K562 (cell line): ENCODE results near the gene TSPAN3. TPM values are rescaled to one million over a fixed set of nuclear protein-coding genes. Genes with fewer than 3 reads are reported as not detected.

Experiments used
- EGR1 ChIP-seq: fragments of 450-650 bp; conservative IDR thresholded peaks from 2 replicates; pipeline ENCODE4 v1.6.1; 2017; ENCODE audit warnings: mild to moderate bottlenecking
- EP400 ChIP-seq: fragments of 450-650 bp; IDR thresholded peaks from 2 replicates; pipeline ENCODE4 v1.6.1; 2017; ENCODE audit warnings: antibody characterized with exemption, mild to moderate bottlenecking, moderate library complexity
- FOXK1 ChIP-seq: sonication (generic); formaldehyde crosslinking; IDR thresholded peaks from 2 replicates; pipeline ENCODE4 v1.8.0; 2022; ENCODE audit warnings: missing genetic modification reagents, mild to moderate bottlenecking, borderline replicate concordance
- GATA2 ChIP-seq: sonication (generic); formaldehyde crosslinking; IDR thresholded peaks from 2 replicates; pipeline ENCODE4 v1.4.0; 2020; ENCODE audit warnings: mild to moderate bottlenecking, missing genetic modification reagents
- GMEB1 ChIP-seq: fragments of 250-450 bp; sonication (Bioruptor Pico); IDR thresholded peaks from 2 replicates; pipeline ENCODE4 v1.4.0; 2020; ENCODE audit warnings: mild to moderate bottlenecking
- L3MBTL2 ChIP-seq: fragments of 450-650 bp; IDR thresholded peaks from 2 replicates; pipeline ENCODE4 v1.6.1; 2016; ENCODE audit warnings: mild to moderate bottlenecking, moderate library complexity
- MYNN ChIP-seq, 2 experiments: sonication (generic); formaldehyde crosslinking in 1 of 2; IDR thresholded peaks; 2 replicates each; pipeline versions ENCODE4 v1.5.0 to v1.6.1; 2016 to 2020; ENCODE audit warnings: antibody characterized with exemption in 1 of 2, missing genetic modification reagents in 1 of 2
- NFE2 ChIP-seq: IDR thresholded peaks from 2 replicates; pipeline ENCODE4 v1.6.1; 2014; ENCODE audit warnings: antibody characterized with exemption, low read depth
- RBM15 ChIP-seq: fragments of 200-400 bp; formaldehyde crosslinking; IDR thresholded peaks from 2 replicates; pipeline ENCODE4 v1.6.1; 2018; ENCODE audit warnings: mild to moderate bottlenecking, low read length, moderate library complexity; ENCODE audit not compliant: insufficient read depth
- RNF219 ChIP-seq: fragments of 250-450 bp; sonication (Bioruptor Pico); IDR thresholded peaks from 2 replicates; pipeline ENCODE4 v1.5.0; 2022; ENCODE audit warnings: mild to moderate bottlenecking
- SMARCC2 ChIP-seq: fragments of 450-650 bp; IDR thresholded peaks from 2 replicates; pipeline ENCODE4 v1.6.1; 2017; ENCODE audit warnings: antibody characterized with exemption, moderate library complexity, mild to moderate bottlenecking, low read depth
- ZNF707 ChIP-seq: fragments of 250-450 bp; sonication (Bioruptor Pico); conservative IDR thresholded peaks from 2 replicates; pipeline ENCODE4 v1.8.0; 2022; ENCODE audit warnings: inconsistent platforms, mild to moderate bottlenecking, moderate library complexity
- ZNF79 ChIP-seq: fragments of 250-450 bp; sonication (Bioruptor Pico); IDR thresholded peaks from 2 replicates; pipeline ENCODE4 v1.4.0; 2020; ENCODE audit warnings: low read depth, mild to moderate bottlenecking, moderate library complexity
- polyA plus RNA-seq, 8 experiments: library from polyadenylated mRNA; depleted of rRNA in 4 of 8; stranded (reverse) in 5 of 8; unstranded in 3 of 8; fragments of >200 nt; fragmentation: Nextera tagmentation in 2 of 8; fragmentation: Illumina TruSeq in 1 of 8; extraction: Ambion mirVana in 2 of 8; extraction: Trizol in 1 of 8; gene quantifications; 2 replicates each; pipeline versions ENCODE4 v1.2.1 to v1.2.3, GENCODE V29; 2011 to 2014; ENCODE audit warnings: inconsistent platforms in 1 of 8, missing spikeins in 1 of 8
- total RNA-seq, 7 experiments: library from RNA; depleted of rRNA in 6 of 7; stranded (reverse); fragments of >200 nt in 6 of 7; fragmentation: Illumina TruSeq in 2 of 7; extraction: Trizol in 2 of 7; gene quantifications; 2 replicates each; pipeline versions ENCODE4 v1.2.1 to v1.2.3, GENCODE V29; 2011 to 2021; ENCODE audit warnings: low replicate concordance in 1 of 7
- TF ChIP-seq, protein P1 (sequence below), 3 experiments: fragments of 200-800 bp in 1 of 3; fragments of 250-450 bp in 1 of 3; fragments of 450-650 bp in 1 of 3; sonication (Bioruptor Pico) in 1 of 3; sonication (Bioruptor generic) in 1 of 3; formaldehyde crosslinking in 1 of 3; IDR thresholded peaks; 2 replicates each; pipeline versions ENCODE4 v1.6.1 to v1.8.0; 2016 to 2022; ENCODE audit warnings: mild to moderate bottlenecking in 2 of 3, missing genetic modification characterization in 2 of 3, missing compliant biosample characterization in 1 of 3, moderate library complexity in 1 of 3
- TF ChIP-seq, protein P2 (sequence below): fragments of 450-650 bp; IDR thresholded peaks from 2 replicates; pipeline ENCODE4 v1.7.1; 2018; ENCODE audit warnings: mild to moderate bottlenecking, low read depth; ENCODE audit not compliant: partially characterized antibody

Gene TSPAN3
- total and polyA plus RNA-seq, 9 of the 15 experiments (the other 6 are each of a cell fraction or from before 2014, with no cell fraction given): 14.3 to 144 (median 71.1) TPM

DNA sequence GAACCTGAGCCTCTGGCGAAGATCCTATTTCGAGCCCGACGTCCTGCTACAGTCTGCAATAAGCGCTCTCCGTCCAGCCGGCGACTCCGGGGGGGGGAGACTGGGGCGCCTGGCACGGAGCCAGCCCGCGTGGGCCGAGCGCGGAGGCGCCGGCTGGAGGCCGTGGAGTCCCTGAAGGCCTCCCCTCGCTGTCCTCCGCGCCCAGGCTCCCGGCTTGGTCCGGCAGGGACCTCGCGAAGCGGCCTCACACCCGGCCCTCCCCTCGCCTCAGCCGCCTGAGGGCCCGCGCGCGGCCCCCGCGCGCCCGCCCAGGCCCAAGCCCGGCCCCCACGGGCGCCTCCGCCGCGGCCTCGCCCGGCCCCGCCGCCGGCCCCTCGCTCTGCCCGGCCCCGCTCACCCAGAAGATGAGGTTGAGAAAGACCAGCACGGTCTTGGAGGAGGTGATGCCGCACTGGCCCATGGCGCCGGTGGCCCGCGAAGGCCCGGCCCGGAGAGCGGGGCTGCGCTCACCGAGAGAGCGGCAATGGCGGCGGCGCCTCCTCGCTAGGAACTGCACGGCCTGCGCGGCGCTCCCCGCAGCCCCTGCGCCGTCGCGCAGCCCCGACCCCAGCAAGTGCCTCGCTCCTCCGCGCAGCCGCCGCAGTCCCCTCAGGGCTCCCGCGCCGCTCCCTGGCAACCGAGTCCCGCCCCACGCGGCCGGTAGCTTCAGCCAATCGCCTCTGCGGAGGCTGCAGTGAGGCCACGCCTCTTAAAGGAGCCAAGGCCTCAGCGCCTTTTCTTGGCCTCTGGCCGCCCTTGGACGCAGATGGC lies at the start of gene TSPAN3 (continued):
- TF ChIP-seq, protein P1, sequence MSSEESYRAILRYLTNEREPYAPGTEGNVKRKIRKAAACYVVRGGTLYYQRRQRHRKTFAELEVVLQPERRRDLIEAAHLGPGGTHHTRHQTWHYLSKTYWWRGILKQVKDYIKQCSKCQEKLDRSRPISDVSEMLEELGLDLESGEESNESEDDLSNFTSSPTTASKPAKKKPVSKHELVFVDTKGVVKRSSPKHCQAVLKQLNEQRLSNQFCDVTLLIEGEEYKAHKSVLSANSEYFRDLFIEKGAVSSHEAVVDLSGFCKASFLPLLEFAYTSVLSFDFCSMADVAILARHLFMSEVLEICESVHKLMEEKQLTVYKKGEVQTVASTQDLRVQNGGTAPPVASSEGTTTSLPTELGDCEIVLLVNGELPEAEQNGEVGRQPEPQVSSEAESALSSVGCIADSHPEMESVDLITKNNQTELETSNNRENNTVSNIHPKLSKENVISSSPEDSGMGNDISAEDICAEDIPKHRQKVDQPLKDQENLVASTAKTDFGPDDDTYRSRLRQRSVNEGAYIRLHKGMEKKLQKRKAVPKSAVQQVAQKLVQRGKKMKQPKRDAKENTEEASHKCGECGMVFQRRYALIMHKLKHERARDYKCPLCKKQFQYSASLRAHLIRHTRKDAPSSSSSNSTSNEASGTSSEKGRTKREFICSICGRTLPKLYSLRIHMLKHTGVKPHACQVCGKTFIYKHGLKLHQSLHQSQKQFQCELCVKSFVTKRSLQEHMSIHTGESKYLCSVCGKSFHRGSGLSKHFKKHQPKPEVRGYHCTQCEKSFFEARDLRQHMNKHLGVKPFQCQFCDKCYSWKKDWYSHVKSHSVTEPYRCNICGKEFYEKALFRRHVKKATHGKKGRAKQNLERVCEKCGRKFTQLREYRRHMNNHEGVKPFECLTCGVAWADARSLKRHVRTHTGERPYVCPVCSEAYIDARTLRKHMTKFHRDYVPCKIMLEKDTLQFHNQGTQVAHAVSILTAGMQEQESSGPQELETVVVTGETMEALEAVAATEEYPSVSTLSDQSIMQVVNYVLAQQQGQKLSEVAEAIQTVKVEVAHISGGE (CRISPR knock-in tag; IDR thresholded peaks at IDR 0.05): no peak
- no peak for TF ChIP-seq GATA2
- TF ChIP-seq L3MBTL2: peak; percentile 66; the same call in 1 of the 2 replicates
- TF ChIP-seq SMARCC2: no peak
- TF ChIP-seq FOXK1 (CRISPR knock-in tag): no peak
- TF ChIP-seq MYNN (IDR thresholded peaks at IDR 0.05): no peak
- TF ChIP-seq MYNN (CRISPR knock-in tag; IDR thresholded peaks at IDR 0.05): no peak
- no peak for TF ChIP-seq ZNF79 (CRISPR knock-in tag)
- no peak; the same call in 1 of the 2 replicates for TF ChIP-seq EP400
- peak; percentile 80 for TF ChIP-seq EGR1
- TF ChIP-seq, protein P2, sequence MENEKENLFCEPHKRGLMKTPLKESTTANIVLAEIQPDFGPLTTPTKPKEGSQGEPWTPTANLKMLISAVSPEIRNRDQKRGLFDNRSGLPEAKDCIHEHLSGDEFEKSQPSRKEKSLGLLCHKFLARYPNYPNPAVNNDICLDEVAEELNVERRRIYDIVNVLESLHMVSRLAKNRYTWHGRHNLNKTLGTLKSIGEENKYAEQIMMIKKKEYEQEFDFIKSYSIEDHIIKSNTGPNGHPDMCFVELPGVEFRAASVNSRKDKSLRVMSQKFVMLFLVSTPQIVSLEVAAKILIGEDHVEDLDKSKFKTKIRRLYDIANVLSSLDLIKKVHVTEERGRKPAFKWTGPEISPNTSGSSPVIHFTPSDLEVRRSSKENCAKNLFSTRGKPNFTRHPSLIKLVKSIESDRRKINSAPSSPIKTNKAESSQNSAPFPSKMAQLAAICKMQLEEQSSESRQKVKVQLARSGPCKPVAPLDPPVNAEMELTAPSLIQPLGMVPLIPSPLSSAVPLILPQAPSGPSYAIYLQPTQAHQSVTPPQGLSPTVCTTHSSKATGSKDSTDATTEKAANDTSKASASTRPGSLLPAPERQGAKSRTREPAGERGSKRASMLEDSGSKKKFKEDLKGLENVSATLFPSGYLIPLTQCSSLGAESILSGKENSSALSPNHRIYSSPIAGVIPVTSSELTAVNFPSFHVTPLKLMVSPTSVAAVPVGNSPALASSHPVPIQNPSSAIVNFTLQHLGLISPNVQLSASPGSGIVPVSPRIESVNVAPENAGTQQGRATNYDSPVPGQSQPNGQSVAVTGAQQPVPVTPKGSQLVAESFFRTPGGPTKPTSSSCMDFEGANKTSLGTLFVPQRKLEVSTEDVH: no peak
- no peak for TF ChIP-seq ZNF707 (CRISPR knock-in tag)
- TF ChIP-seq GMEB1: 0 out of 2 replicates have a peak, but pooled peaks have one; percentile 23
- no peak for TF ChIP-seq RNF219 (CRISPR knock-in tag)
- no peak for TF ChIP-seq NFE2
- TF ChIP-seq RBM15: no peak
